Measurements from ENCODE around the gene EPHB2. TPM values are rescaled to one million over a fixed set of nuclear protein-coding genes. Genes with fewer than 3 reads are reported as not detected.
A peak's percentile ranks its signal among the peaks of the same experiment; 100 is the strongest.
"Not testable (repeated sequence)": the region's sequence is repeated elsewhere in the genome, so short reads cannot be mapped to it uniquely, and the experiment has no call there.

The EPHB2 gene
- polyA plus RNA-seq, 1 donor from 2014 or later, result not detected

- H3K36me3 Mint-ChIP-seq, result no peaks in the 10 kb centered on the region
- no peaks in the 10 kb centered on the region for H3K9me3 Mint-ChIP-seq
- peaks cover 0 to 4% (median 0%) of the 10 kb centered on the region in 3 donors for H3K4me1 Mint-ChIP-seq
- H3K27me3 Mint-ChIP-seq, result peaks cover 29% of the 10 kb centered on the region
- no peak overlapping the region for H3K4me3 Mint-ChIP-seq
- no peak overlapping the region for H3K27ac Mint-ChIP-seq
Measured at GRCh38 chr1:22705586-22705985, 5.1 kb upstream of the EPHB2 start.

- not testable (repeated sequence) for H3K9me3 Mint-ChIP-seq, H3K4me3 Mint-ChIP-seq, H3K27ac Mint-ChIP-seq, H3K4me1 Mint-ChIP-seq, H3K36me3 Mint-ChIP-seq
- peaks cover 29% of the 10 kb centered on the region for H3K27me3 Mint-ChIP-seq
Measured at GRCh38 chr1:22706100-22706499, 4.5 kb upstream of the EPHB2 start.

- Mint-ChIP-seq H3K4me3 (peak overlapping the region in 3 of 4 donors; percentile 39 to 81 (median 48)), H3K27me3 (peaks cover 47% of the 10 kb centered on the region), H3K9me3 (peaks cover 0 to 5% (median 0%) of the 10 kb centered on the region in 3 donors), H3K27ac (no peak overlapping the region), H3K4me1 (peaks cover 10 to 13% (median 12%) of the 10 kb centered on the region in 3 donors), H3K36me3 (no peaks in the 10 kb centered on the region)
Measured at GRCh38 chr1:22708777-22709176, 1.9 kb upstream of the EPHB2 start.

GRCh38 chr1:22709227-22709626 is 1.4 kb upstream of the EPHB2 start:
- Mint-ChIP-seq H3K4me3 (peak overlapping the region in 2 of 4 donors; percentile 48 to 87), H3K27ac (no peak overlapping the region), H3K9me3 (peaks cover 0 to 5% (median 0%) of the 10 kb centered on the region in 3 donors), H3K27me3 (peaks cover 49% of the 10 kb centered on the region), H3K4me1 (peaks cover 10 to 13% (median 12%) of the 10 kb centered on the region in 3 donors), H3K36me3 (no peaks in the 10 kb centered on the region)

- H3K9me3 Mint-ChIP-seq, result peaks cover 0 to 5% (median 0%) of the 10 kb centered on the region in 3 donors
- peaks cover 49% of the 10 kb centered on the region for H3K27me3 Mint-ChIP-seq
- peak overlapping the region in 1 of 3 donors; percentile 35 for H3K27ac Mint-ChIP-seq
- peak overlapping the region; percentile 66 to 87 (median 74) for H3K4me3 Mint-ChIP-seq
- H3K4me1 Mint-ChIP-seq, result peaks cover 10 to 14% (median 12%) of the 10 kb centered on the region in 3 donors
- H3K36me3 Mint-ChIP-seq, result no peaks in the 10 kb centered on the region
Measured at GRCh38 chr1:22709891-22710700, 543 bp upstream of the EPHB2 start.

- Mint-ChIP-seq H3K9me3 (peaks cover 0 to 5% (median 0%) of the 10 kb centered on the region in 3 donors), H3K36me3 (no peaks in the 10 kb centered on the region), H3K27ac (no peak overlapping the region), H3K4me1 (peaks cover 10 to 14% (median 12%) of the 10 kb centered on the region in 3 donors), H3K4me3 (no peak overlapping the region), H3K27me3 (peaks cover 51% of the 10 kb centered on the region)
Measured at GRCh38 chr1:22711071-22711470, 432 bp downstream of the EPHB2 start.

- Mint-ChIP-seq H3K4me3 (peak overlapping the region; percentile 67 to 89 (median 74)), H3K4me1 (peaks cover 10 to 14% (median 12%) of the 10 kb centered on the region in 3 donors)
Measured at GRCh38 chr1:22711591-22712501, 1.2 kb downstream of the EPHB2 start.

GRCh38 chr1:22712502-22713271 is 2.0 kb downstream of the EPHB2 start:
- Mint-ChIP-seq H3K27me3 (peaks cover 45% of the 10 kb centered on the region), H3K4me3 (peak overlapping the region; percentile 67 to 89 (median 74))

More at GRCh38 chr1:22711591-22712501, 1.2 kb downstream of the EPHB2 start:
- H3K36me3 Mint-ChIP-seq, result no peaks in the 10 kb centered on the region
- H3K9me3 Mint-ChIP-seq, result peaks cover 0 to 5% (median 0%) of the 10 kb centered on the region in 3 donors
- H3K27ac Mint-ChIP-seq, result peak overlapping the region in 1 of 3 donors; percentile 53
- peaks cover 51% of the 10 kb centered on the region for H3K27me3 Mint-ChIP-seq

GRCh38 chr1:22714455-22714854 is 3.8 kb downstream of the EPHB2 start:
- Mint-ChIP-seq H3K4me3 (peak overlapping the region in 1 of 4 donors; percentile 31), H3K27me3 (peaks cover 36% of the 10 kb centered on the region), H3K27ac (no peak overlapping the region), H3K36me3 (no peaks in the 10 kb centered on the region), H3K4me1 (peaks cover 10 to 12% (median 12%) of the 10 kb centered on the region in 3 donors), H3K9me3 (peaks cover 0 to 5% (median 0%) of the 10 kb centered on the region in 3 donors)

More at GRCh38 chr1:22712502-22713271, 2.0 kb downstream of the EPHB2 start:
- peaks cover 10 to 14% (median 12%) of the 10 kb centered on the region in 3 donors for H3K4me1 Mint-ChIP-seq
- H3K36me3 Mint-ChIP-seq, result no peaks in the 10 kb centered on the region
- peaks cover 0 to 5% (median 0%) of the 10 kb centered on the region in 3 donors for H3K9me3 Mint-ChIP-seq
- no peak overlapping the region for H3K27ac Mint-ChIP-seq

GRCh38 chr1:22717037-22717760 is 6.6 kb downstream of the EPHB2 start:
- Mint-ChIP-seq H3K27ac (no peak overlapping the region), H3K9me3 (no peaks in the 10 kb centered on the region), H3K4me3 (no peak overlapping the region)

GRCh38 chr1:22721122-22721873 is 10.7 kb downstream of the EPHB2 start:
- Mint-ChIP-seq H3K27me3 (peaks cover 15% of the 10 kb centered on the region), H3K36me3 (no peaks in the 10 kb centered on the region), H3K4me1 (no peaks in the 10 kb centered on the region), H3K27ac (no peak overlapping the region), H3K4me3 (no peak overlapping the region), H3K9me3 (peaks cover 0 to 3% (median 2%) of the 10 kb centered on the region in 3 donors)

More at GRCh38 chr1:22717037-22717760, 6.6 kb downstream of the EPHB2 start:
- H3K27me3 Mint-ChIP-seq, result peaks cover 28% of the 10 kb centered on the region
- peaks cover 4 to 7% (median 4%) of the 10 kb centered on the region in 3 donors for H3K4me1 Mint-ChIP-seq
- H3K36me3 Mint-ChIP-seq, result no peaks in the 10 kb centered on the region

- Mint-ChIP-seq H3K27me3 (peaks cover 18% of the 10 kb centered on the region), H3K9me3 (peaks cover 0 to 3% (median 2%) of the 10 kb centered on the region in 3 donors), H3K36me3 (no peaks in the 10 kb centered on the region), H3K4me3 (no peak overlapping the region), H3K27ac (no peak overlapping the region), H3K4me1 (no peaks in the 10 kb centered on the region)
Measured at GRCh38 chr1:22722901-22723550, 12.4 kb downstream of the EPHB2 start.

- peaks cover 12% of the 10 kb centered on the region for H3K27me3 Mint-ChIP-seq
- H3K4me1 Mint-ChIP-seq, result no peaks in the 10 kb centered on the region
- no peak overlapping the region for H3K4me3 Mint-ChIP-seq
- H3K27ac Mint-ChIP-seq, result no peak overlapping the region
- H3K9me3 Mint-ChIP-seq, result peaks cover 0 to 3% (median 2%) of the 10 kb centered on the region in 3 donors
- peaks cover 1% of the 10 kb centered on the region for H3K36me3 Mint-ChIP-seq
Measured at GRCh38 chr1:22727873-22728272, 17.2 kb downstream of the EPHB2 start.
